B cell (primary cell): ENCODE data around the gene KLHDC8A. TPM values are rescaled to one million over a fixed set of nuclear protein-coding genes. Genes with fewer than 3 reads are reported as not detected.
A peak's percentile ranks its signal among the peaks of the same experiment; 100 is the strongest.

Source experiments
- ATAC-seq: fragments of 200-7000 bp; cut with Tn5 transposase; one replicate; pipeline ENCODE4 v1.10.0; 2021; ENCODE audit warnings: low read depth, mild to moderate bottlenecking, moderate number of reproducible peaks, moderate library complexity
- CTCF ChIA-PET: fragments of 350-600 bp; sonication (Branson Sonifier 250); formaldehyde crosslinking; loops from one replicate; lab custom pipeline; 2021; ENCODE audit warnings: antibody characterized with exemption, inconsistent platforms; lab: Charles Lee
- POLR2A ChIA-PET: fragments of 350-600 bp; sonication (Branson Sonifier 250); formaldehyde crosslinking; loops from one replicate; lab custom pipeline; 2021; ENCODE audit warnings: antibody characterized with exemption; lab: Charles Lee
- DNase-seq: peaks from one replicate; pipeline ENCODE4 v3.0.0; 2013
- H2AFZ ChIP-seq: 2 replicates; pipeline ENCODE4 v1.6.1; 2012; ENCODE audit warnings: mild to moderate bottlenecking, low read depth, low read length; ENCODE audit not compliant: insufficient read depth, poor library complexity, severe bottlenecking
- H3K27ac ChIP-seq, 2 donors: 1 replicate in 1 of 2; 2 replicates in 1 of 2; pipeline ENCODE4 v1.5.1; 2012 to 2013; ENCODE audit warnings: low read length in 2 of 2, mild to moderate bottlenecking in 2 of 2, moderate library complexity in 1 of 2
- H3K27me3 ChIP-seq, 4 experiments: fragments of 200-600 bp in 1 of 4; sonication (generic) in 1 of 4; replicated peaks in 1 of 4; 1 replicate in 2 of 4; 2 replicates in 2 of 4; pipeline versions ENCODE4 v1.6.1 to v1.7.0; 2013 to 2016; ENCODE audit warnings: low read length in 3 of 4, mild to moderate bottlenecking in 2 of 4, mixed read lengths in 1 of 4, moderate library complexity in 1 of 4; ENCODE audit not compliant: insufficient read depth in 4 of 4, control insufficient read depth in 3 of 4; ENCODE audit errors: control extremely low read depth in 1 of 4
- H3K36me3 ChIP-seq, 2 experiments: replicated peaks in 1 of 2; 1 replicate in 1 of 2; 2 replicates in 1 of 2; pipeline versions ENCODE4 v1.6.1 to v1.7.1; 2013; ENCODE audit warnings: low read length in 1 of 2; ENCODE audit not compliant: insufficient read depth in 2 of 2, control insufficient read depth in 1 of 2; ENCODE audit errors: control extremely low read depth in 1 of 2, extremely low read depth in 1 of 2
- H3K4me1 ChIP-seq, 2 donors: fragments of 200-600 bp in 1 of 2; sonication (generic) in 1 of 2; 1 replicate in 1 of 2; 2 replicates in 1 of 2; pipeline versions ENCODE4 v1.5.1 to v1.6.1; 2013 to 2017; ENCODE audit warnings: low read length in 2 of 2; ENCODE audit not compliant: control insufficient read depth in 2 of 2, insufficient read depth in 2 of 2
- H3K4me2 ChIP-seq: replicated peaks from 2 replicates; pipeline ENCODE3; 2012; ENCODE audit warnings: mild to moderate bottlenecking, low read depth, low read length; ENCODE audit not compliant: poor library complexity, severe bottlenecking
- H3K4me3 ChIP-seq, 5 experiments: fragments of 200-600 bp in 1 of 5; sonication (generic) in 1 of 5; 1 replicate in 3 of 5; 2 replicates in 2 of 5; pipeline versions ENCODE4 v1.5.1 to v1.7.0; 2011 to 2016; ENCODE audit warnings: low read length in 4 of 5, mild to moderate bottlenecking in 4 of 5, low read depth in 2 of 5, control low read depth in 1 of 5, moderate library complexity in 1 of 5; ENCODE audit not compliant: insufficient read depth in 1 of 5; ENCODE audit errors: control extremely low read depth in 1 of 5, extremely low read depth in 1 of 5
- H3K79me2 ChIP-seq: fragments of 200-600 bp; sonication (generic); one replicate; pipeline ENCODE4 v1.6.0; 2016; ENCODE audit warnings: low read length; ENCODE audit not compliant: control insufficient read depth, insufficient read depth
- H3K9ac ChIP-seq: fragments of 200-600 bp; sonication (generic); 2 replicates; pipeline ENCODE4 v1.6.1; 2017; ENCODE audit warnings: mild to moderate bottlenecking, low read length, moderate library complexity
- H3K9me3 ChIP-seq, 3 donors: one replicate each; pipeline versions ENCODE4 v1.6.1 to v1.7.1; 2013; ENCODE audit warnings: low read length in 2 of 3; ENCODE audit not compliant: control insufficient read depth in 2 of 3, insufficient read depth in 1 of 3; ENCODE audit errors: control extremely low read depth in 1 of 3
- H4K20me1 ChIP-seq: 2 replicates; pipeline ENCODE4 v1.6.0; 2012; ENCODE audit warnings: mild to moderate bottlenecking, low read length; ENCODE audit not compliant: insufficient read depth, control insufficient read depth, poor library complexity, severe bottlenecking
- H3K27ac Mint-ChIP-seq: one replicate; pipeline ENCODE4 v1.8.0; 2021; ENCODE audit warnings: mixed read lengths
- H3K27me3 Mint-ChIP-seq: one replicate; pipeline ENCODE4 v1.8.0; 2021; ENCODE audit warnings: mixed read lengths
- H3K4me1 Mint-ChIP-seq: one replicate; pipeline ENCODE4 v1.8.0; 2021; ENCODE audit warnings: mixed read lengths
- H3K4me3 Mint-ChIP-seq: one replicate; pipeline ENCODE4 v1.8.0; 2021; ENCODE audit warnings: mixed read lengths
- H3K9me3 Mint-ChIP-seq: one replicate; pipeline ENCODE4 v1.8.0; 2022; ENCODE audit warnings: mixed read lengths; ENCODE audit not compliant: insufficient read depth
- EZH2 ChIP-seq: IDR thresholded peaks from 2 replicates; pipeline ENCODE4 v1.6.1; 2012; ENCODE audit warnings: borderline replicate concordance, low read depth, mild to moderate bottlenecking, moderate library complexity, low read length; ENCODE audit not compliant: insufficient read depth, poor library complexity, severe bottlenecking
- WGBS: methylation state at CpG from one replicate; pipeline ENCODE4 v1.1.5; 2013; ENCODE audit warnings: missing lambda C conversion rate; ENCODE audit not compliant: insufficient coverage; 5-methylcytosine and 5-hydroxymethylcytosine counted together
- intact Hi-C: fragments of 100-400 bp; cut with micrococcal nuclease; formaldehyde crosslinking; loops from one replicate; pipeline ENCODE4 v1.10.0; 2022
- polyA plus RNA-seq: library from polyadenylated mRNA; depleted of rRNA; stranded (reverse); fragments of >200 nt; gene quantifications from 2 replicates; pipeline ENCODE4 v1.2.3, GENCODE V29; 2012
- total RNA-seq, 2 donors: library from RNA; stranded (reverse); fragments of 120-200 nt in 1 of 2; gene quantifications; 1 replicate in 1 of 2; 2 replicates in 1 of 2; pipeline versions ENCODE4 v1.2.3 to v1.2.4, GENCODE V29; 2013 to 2022
- TF ChIP-seq, protein P1 (sequence below): fragments of 200-600 bp; IDR thresholded peaks from one replicate; pipeline ENCODE4 v1.8.0; 2022; ENCODE audit warnings: antibody characterized with exemption, mild to moderate bottlenecking

The KLHDC8A gene
- total and polyA plus RNA-seq, 2 donors (not counting 1 experiment from before 2014, with no cell fraction given) = 0.39 to 0.60 TPM

DNA sequence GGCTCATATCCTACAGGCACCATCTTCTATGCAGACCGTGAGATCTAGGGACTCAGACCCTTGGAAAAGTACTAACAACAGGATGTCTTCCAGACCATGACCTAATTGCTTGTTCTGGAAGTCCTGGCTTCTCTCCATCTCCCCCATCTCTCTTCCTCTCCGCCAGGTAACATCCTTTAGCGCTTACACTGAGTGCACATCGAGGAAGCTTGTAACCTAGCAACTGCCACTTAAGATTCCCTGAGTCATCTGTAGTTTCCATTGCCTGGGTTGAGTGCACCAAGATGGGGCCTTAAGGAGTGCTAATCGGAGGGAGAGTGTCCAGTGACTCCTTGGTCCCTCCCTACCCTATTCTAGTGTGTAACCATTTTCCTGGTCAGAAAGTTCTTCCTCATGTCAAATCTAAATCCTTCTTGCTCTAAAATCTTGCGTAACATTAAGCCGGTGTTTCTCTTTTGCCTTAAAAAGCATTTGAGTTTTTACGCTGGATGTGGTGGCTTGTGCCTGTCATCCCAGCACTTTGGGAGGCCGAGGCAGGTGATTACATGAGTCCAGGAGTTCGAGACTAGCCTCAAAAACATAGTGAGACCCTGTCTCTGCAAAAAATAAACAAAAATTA, 9.7 kb downstream of the KLHDC8A start:
- H3K4me1 Mint-ChIP-seq = peaks cover 62% of the 10 kb centered on the region
- no peaks in the 10 kb centered on the region for H3K9me3 Mint-ChIP-seq
- H3K27me3 Mint-ChIP-seq = peaks cover 8% of the 10 kb centered on the region
- Histone ChIP-seq H3K36me3 (no peaks in the 10 kb centered on the region), H3K79me2 (no peaks in the 10 kb centered on the region), H3K4me3 (no peak overlapping the region), H2AFZ (no peak overlapping the region), H3K4me2 (no peak overlapping the region), H3K27me3 (peaks cover 0 to 20% (median 10%) of the 10 kb centered on the region in 4 experiments), H3K9ac (no peak overlapping the region), H4K20me1 (no peaks in the 10 kb centered on the region), H3K4me1 (peaks cover 51 to 58% of the 10 kb centered on the region in 2 donors), H3K27ac (no peak overlapping the region), H3K9me3 (peaks cover 0 to 16% (median 0%) of the 10 kb centered on the region in 3 donors)
- H3K4me3 Mint-ChIP-seq = no peak overlapping the region
- no peak overlapping the region for H3K27ac Mint-ChIP-seq
- ChIA-PET CTCF (interaction anchor here (0.7 to 5.1 kb wide), 6 partner anchors 7 to 177 kb away, joined by 4 to 63 read pairs (median 28); no protein-coding TSS in a partner anchor), POLR2A (no interaction called here)
- ATAC-seq (no peak), DNase-seq (peak; percentile 3)
- intact Hi-C loops = no loop called here
- WGBS = 85% methylated on average over 8 of the region's 10 CpGs
- TF ChIP-seq, protein P1, sequence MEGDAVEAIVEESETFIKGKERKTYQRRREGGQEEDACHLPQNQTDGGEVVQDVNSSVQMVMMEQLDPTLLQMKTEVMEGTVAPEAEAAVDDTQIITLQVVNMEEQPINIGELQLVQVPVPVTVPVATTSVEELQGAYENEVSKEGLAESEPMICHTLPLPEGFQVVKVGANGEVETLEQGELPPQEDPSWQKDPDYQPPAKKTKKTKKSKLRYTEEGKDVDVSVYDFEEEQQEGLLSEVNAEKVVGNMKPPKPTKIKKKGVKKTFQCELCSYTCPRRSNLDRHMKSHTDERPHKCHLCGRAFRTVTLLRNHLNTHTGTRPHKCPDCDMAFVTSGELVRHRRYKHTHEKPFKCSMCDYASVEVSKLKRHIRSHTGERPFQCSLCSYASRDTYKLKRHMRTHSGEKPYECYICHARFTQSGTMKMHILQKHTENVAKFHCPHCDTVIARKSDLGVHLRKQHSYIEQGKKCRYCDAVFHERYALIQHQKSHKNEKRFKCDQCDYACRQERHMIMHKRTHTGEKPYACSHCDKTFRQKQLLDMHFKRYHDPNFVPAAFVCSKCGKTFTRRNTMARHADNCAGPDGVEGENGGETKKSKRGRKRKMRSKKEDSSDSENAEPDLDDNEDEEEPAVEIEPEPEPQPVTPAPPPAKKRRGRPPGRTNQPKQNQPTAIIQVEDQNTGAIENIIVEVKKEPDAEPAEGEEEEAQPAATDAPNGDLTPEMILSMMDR = no peak
- no peak for TF ChIP-seq EZH2

DNA sequence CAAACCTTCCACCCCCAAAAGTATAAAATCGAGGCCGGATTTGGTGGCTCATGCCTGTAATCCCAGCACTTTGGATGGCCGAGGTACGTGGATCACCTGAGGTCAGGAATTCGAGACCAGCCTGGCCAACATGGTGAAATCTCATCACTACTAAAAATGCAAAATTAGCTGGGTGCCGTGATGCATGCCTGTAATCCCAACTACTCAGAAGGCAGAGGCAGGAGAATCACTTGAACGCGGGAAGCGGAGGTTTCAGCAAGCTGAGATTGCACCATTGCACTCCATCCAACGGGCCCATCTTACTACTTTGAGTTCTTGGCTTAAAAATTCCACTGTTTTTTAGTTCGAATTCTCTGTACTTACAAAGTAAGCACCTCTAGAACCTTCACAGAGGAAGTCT, 11.0 kb downstream of the KLHDC8A start:
- no peak overlapping the region for H2AFZ ChIP-seq
- H4K20me1 ChIP-seq = no peaks in the 10 kb centered on the region
- ChIA-PET POLR2A (no interaction called here), CTCF (interaction anchor here (0.9 to 2.3 kb wide), 6 partner anchors 9 to 178 kb away, joined by 3 to 15 read pairs (median 4); no protein-coding TSS in a partner anchor)
- Mint-ChIP-seq H3K27me3 (peaks cover 8% of the 10 kb centered on the region), H3K4me3 (no peak overlapping the region), H3K4me1 (peaks cover 59% of the 10 kb centered on the region), H3K9me3 (no peaks in the 10 kb centered on the region), H3K27ac (no peak overlapping the region)
- H3K9ac ChIP-seq = no peak overlapping the region
- H3K4me3 ChIP-seq = no peak overlapping the region
- H3K4me2 ChIP-seq = no peak overlapping the region
- H3K79me2 ChIP-seq = no peaks in the 10 kb centered on the region
- TF ChIP-seq, protein P1 = no peak
- no peak for TF ChIP-seq EZH2
- intact Hi-C loops = no loop called here
- H3K4me1 ChIP-seq = peaks cover 49 to 56% of the 10 kb centered on the region in 2 donors
- peaks cover 0 to 16% (median 0%) of the 10 kb centered on the region in 3 donors for H3K9me3 ChIP-seq
- ATAC-seq (no peak), DNase-seq (no peak)
- no peak overlapping the region for H3K27ac ChIP-seq
- no peaks in the 10 kb centered on the region for H3K36me3 ChIP-seq
- H3K27me3 ChIP-seq = peaks cover 0 to 20% (median 10%) of the 10 kb centered on the region in 4 experiments
- WGBS = 86% methylated on average over 10 of the region's 11 CpGs
